OCI-LY7 (cell line): ENCODE results near the gene TAF6L.

Experiments used
- CTCF ChIP-seq: fragments of 200-600 bp; sonication (generic); conservative IDR thresholded peaks from 2 replicates; pipeline ENCODE4 v1.5.1; 2014; ENCODE audit warnings: mild to moderate bottlenecking, antibody characterized with exemption, low read length, moderate library complexity, mixed read lengths
- EZH2phosphoT487 ChIP-seq: fragments of 200-600 bp; sonication (generic); IDR thresholded peaks from 2 replicates; pipeline ENCODE4 v1.6.1; 2018; ENCODE audit warnings: low read depth, borderline replicate concordance, mild to moderate bottlenecking, mixed run types, antibody characterized with exemption, low read length, moderate library complexity, mixed read lengths

- TF ChIP-seq CTCF (no peak), EZH2phosphoT487 (no peak)
These were observed 11.6 kb downstream of the TAF6L start for GRCh38 chr11:62782753-62783152.
